ENCODE data around the gene APOBEC3A. TPM values are rescaled to one million over a fixed set of nuclear protein-coding genes. Genes with fewer than 3 reads are reported as not detected.

The APOBEC3A gene
- total RNA-seq, 6 donors from 2014 or later: 3.0 to 27.3 (median 8.3) TPM

- Histone ChIP-seq H3K27me3 (no peaks in the 10 kb centered on the region), H3K36me3 (no peaks in the 10 kb centered on the region), H3K4me1 (peaks cover 12 to 25% (median 18%) of the 10 kb centered on the region in 4 donors), H3K4me3 (no peak overlapping the region), H3K27ac (no peak overlapping the region), H3K9me3 (no peaks in the 10 kb centered on the region)
- 51 to 63% methylated on average over 6 of the region's 6 CpGs for WGBS, 2 donors
- DNase-seq (peak in 1 of 2 donors; percentile 65), ATAC-seq (ENCODE audit: low FRiP score in 2 of 2) (no peak)
- no peak for TF ChIP-seq POLR2A (IDR thresholded peaks at IDR 0.05)
- TF ChIP-seq POLR2AphosphoS5 (IDR thresholded peaks at IDR 0.05): no peak
- no peak for TF ChIP-seq CTCF (IDR thresholded peaks at IDR 0.05)
- no peak for TF ChIP-seq EP300 (IDR thresholded peaks at IDR 0.05)
Observed at GRCh38 chr22:38921120-38921519, 36.3 kb upstream of the APOBEC3A start.

- Histone ChIP-seq H3K27me3 (no peaks in the 10 kb centered on the region), H3K4me1 (peaks cover 12 to 25% (median 20%) of the 10 kb centered on the region in 4 donors), H3K27ac (no peak overlapping the region), H3K9me3 (no peaks in the 10 kb centered on the region), H3K36me3 (no peaks in the 10 kb centered on the region), H3K4me3 (no peak overlapping the region)
- no peak for ATAC-seq (ENCODE audit: low FRiP score in 2 of 2)
- WGBS, 2 donors: 59 to 74% methylated on average over 3 to 4 of the region's 4 CpGs
- no peak for TF ChIP-seq POLR2AphosphoS5 (IDR thresholded peaks at IDR 0.05)
- no peak for TF ChIP-seq EP300 (IDR thresholded peaks at IDR 0.05)
- no peak for TF ChIP-seq POLR2A (IDR thresholded peaks at IDR 0.05)
- no peak for TF ChIP-seq CTCF (IDR thresholded peaks at IDR 0.05)
- DNase-seq: no peak
Observed at GRCh38 chr22:38921806-38922205, 35.6 kb upstream of the APOBEC3A start.

- 29 to 42% methylated on average over 10 of the region's 10 CpGs for WGBS, 2 donors
- Histone ChIP-seq H3K27ac (peak overlapping the region; percentile 35 to 88 (median 78)), H3K4me1 (peaks cover 14 to 38% (median 31%) of the 10 kb centered on the region in 4 donors), H3K36me3 (no peaks in the 10 kb centered on the region), H3K4me3 (peak overlapping the region in 1 of 4 donors; percentile 2), H3K27me3 (no peaks in the 10 kb centered on the region), H3K9me3 (no peaks in the 10 kb centered on the region)
- TF ChIP-seq EP300 (IDR thresholded peaks at IDR 0.05) (no peak), POLR2AphosphoS5 (IDR thresholded peaks at IDR 0.05) (peak in 1 of 2 donors; percentile 28), CTCF (IDR thresholded peaks at IDR 0.05) (peak in 1 of 6 experiments; percentile 26), POLR2A (IDR thresholded peaks at IDR 0.05) (peak in 1 of 4 donors; percentile 56)
- ATAC-seq (ENCODE audit: low FRiP score in 2 of 2) (peak; percentile 87 to 94), DNase-seq (peak in 1 of 2 donors; percentile 84)
Observed at GRCh38 chr22:38923463-38924346, 33.7 kb upstream of the APOBEC3A start.

GRCh38 chr22:38924347-38924952, 33.0 kb upstream of the APOBEC3A start:
- WGBS, 2 donors: 12 to 24% methylated on average over 9 of the region's 9 CpGs
- Histone ChIP-seq H3K9me3 (no peaks in the 10 kb centered on the region), H3K4me3 (peak overlapping the region in 1 of 4 donors; percentile 2), H3K36me3 (no peaks in the 10 kb centered on the region), H3K4me1 (peaks cover 14 to 38% (median 31%) of the 10 kb centered on the region in 4 donors), H3K27ac (peak overlapping the region; percentile 35 to 88 (median 78)), H3K27me3 (no peaks in the 10 kb centered on the region)
- peak; percentile 81 to 85 for ATAC-seq (ENCODE audit: low FRiP score in 2 of 2)
- no peak for TF ChIP-seq POLR2A (IDR thresholded peaks at IDR 0.05)
- peak in 1 of 4 donors; percentile 49 for TF ChIP-seq EP300 (IDR thresholded peaks at IDR 0.05)
- peak; percentile 40 to 67 for TF ChIP-seq POLR2AphosphoS5 (IDR thresholded peaks at IDR 0.05)
- no peak for TF ChIP-seq CTCF (IDR thresholded peaks at IDR 0.05)
- DNase-seq: peak in 1 of 2 donors; percentile 83
